ENCODE results near the gene IL12RB1.
A peak's percentile ranks its signal among the peaks of the same experiment; 100 is the strongest.

The IL12RB1 gene

GRCh38 chr19:18085702-18086457 is 854 bp downstream of the IL12RB1 start:
- DNase-seq: no peak

DNA sequence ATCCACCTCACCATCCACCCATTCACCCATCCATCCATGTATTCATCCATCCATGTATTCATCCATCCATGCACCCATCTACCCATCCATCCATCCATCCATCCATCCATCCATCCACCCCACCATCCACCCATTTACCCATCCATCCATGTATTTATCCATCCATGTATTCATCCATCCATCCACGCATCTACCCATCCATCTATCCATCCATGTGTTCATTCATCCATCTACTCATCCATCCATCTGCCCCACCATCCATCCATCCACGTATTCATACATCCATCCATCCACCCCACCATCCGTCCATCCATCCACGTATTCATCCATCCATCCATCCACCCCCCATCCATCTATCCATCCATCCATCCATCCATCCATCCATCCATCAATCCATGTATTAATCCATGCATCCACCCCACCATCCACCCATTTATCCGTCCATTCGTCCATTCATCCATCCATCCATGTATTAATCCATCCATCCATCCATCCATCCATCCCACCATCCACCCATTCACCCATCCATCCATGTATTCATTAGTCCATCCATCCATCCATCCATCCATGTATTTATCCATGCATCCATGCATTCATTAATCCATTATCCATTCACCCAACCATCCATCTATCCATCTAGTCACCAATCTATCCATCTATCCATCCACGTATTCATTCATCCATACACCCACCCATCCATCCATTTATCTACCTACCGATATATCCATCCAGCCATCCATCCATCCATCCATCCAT is 2.6 kb downstream of the IL12RB1 start:
- no peak for DNase-seq

- DNase-seq: no peak
These were observed 12.5 kb downstream of the IL12RB1 start for GRCh38 chr19:18074192-18074591.

DNA sequence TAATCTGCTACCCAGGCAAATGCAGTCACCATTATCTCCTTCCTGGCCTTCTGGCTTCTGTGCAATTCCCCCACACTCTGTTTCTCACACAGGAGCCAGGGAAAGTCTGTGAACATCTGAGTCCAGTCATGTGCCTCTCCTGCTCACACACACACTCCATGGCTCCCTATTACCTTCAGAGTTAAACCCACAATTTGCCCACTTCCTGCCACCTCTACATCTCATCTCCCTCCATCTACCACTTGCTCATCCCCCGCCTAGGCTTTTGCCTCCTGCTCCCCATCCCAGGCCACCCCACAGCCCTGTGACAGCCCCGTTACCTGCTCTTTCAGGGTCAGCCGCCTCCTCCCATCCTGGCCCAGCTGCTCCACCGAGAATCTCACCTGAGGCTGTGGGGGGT is 13.5 kb downstream of the IL12RB1 start:
- no peak for DNase-seq

DNA sequence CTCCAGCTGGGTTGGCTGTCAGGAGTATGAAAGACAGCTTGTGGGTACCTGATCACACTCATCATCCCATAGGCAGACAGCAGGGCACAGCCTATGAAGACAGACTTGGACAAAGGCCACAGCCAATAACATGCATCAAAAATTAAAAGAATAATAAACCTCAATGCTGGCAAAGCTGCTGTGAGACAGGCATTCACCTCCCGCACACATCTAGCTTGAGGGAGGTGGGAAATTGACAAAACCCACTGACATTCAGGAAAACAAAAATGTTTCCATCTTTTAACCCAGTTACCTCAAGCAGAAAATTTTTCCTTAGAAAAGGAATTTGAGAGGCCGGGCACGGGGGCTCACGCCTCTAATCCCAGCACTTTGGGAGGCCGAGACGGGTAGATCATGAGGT is 14.4 kb downstream of the IL12RB1 start:
- DNase-seq: no peak

GRCh38 chr19:18070181-18070580 is 16.6 kb downstream of the IL12RB1 start:
- DNase-seq: no peak

- DNase-seq: no peak
These were observed 17.4 kb downstream of the IL12RB1 start for GRCh38 chr19:18069383-18069782.

DNA sequence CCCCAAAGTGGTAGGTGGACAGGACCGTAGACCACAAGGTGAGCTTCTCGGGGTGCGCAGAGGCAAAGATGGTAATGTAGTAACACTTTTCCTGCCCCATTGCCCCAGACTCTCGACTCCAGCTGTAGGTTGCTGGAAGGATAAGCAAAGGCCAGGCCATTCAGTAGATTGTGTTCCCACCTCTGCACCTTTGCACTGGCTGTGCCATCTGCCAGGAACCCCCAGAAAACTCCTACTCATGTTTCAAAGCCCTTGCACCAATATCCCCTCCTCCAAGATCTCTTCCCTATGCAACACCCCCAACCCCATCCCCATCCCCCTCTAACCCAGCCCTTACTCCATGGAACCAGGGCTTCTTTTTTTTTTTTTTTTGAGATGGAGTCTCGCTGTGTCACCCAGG is 18.3 kb downstream of the IL12RB1 start:
- no peak for DNase-seq

DNA sequence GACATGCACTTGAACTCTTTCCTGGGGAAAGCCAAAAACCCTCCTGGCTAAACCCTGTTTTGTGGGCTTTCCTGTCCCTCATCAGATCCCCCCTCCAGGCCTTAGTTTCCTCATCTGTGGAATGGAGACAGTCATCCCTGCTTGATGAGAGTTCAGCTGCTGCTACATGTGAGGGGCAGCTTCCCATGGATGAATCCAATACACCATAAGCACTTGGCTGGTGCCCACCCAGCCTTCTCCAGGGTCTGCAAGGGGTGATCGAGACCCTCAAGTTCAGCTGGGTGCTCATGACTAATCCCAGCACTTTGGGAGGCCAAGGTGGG is 21.6 kb downstream of the IL12RB1 start:
- DNase-seq: no peak

GRCh38 chr19:18063463-18063862 is 23.3 kb downstream of the IL12RB1 start:
- no peak for DNase-seq

- DNase-seq: no peak
These were observed 24.7 kb downstream of the IL12RB1 start for GRCh38 chr19:18062028-18062427.

- no peak for DNase-seq
These were observed 26.3 kb downstream of the IL12RB1 start for GRCh38 chr19:18060472-18060871.

- DNase-seq: no peak
These were observed 26.8 kb downstream of the IL12RB1 start for GRCh38 chr19:18059902-18060301.

GRCh38 chr19:18059297-18059696 is 27.4 kb downstream of the IL12RB1 start:
- no peak for DNase-seq

DNA sequence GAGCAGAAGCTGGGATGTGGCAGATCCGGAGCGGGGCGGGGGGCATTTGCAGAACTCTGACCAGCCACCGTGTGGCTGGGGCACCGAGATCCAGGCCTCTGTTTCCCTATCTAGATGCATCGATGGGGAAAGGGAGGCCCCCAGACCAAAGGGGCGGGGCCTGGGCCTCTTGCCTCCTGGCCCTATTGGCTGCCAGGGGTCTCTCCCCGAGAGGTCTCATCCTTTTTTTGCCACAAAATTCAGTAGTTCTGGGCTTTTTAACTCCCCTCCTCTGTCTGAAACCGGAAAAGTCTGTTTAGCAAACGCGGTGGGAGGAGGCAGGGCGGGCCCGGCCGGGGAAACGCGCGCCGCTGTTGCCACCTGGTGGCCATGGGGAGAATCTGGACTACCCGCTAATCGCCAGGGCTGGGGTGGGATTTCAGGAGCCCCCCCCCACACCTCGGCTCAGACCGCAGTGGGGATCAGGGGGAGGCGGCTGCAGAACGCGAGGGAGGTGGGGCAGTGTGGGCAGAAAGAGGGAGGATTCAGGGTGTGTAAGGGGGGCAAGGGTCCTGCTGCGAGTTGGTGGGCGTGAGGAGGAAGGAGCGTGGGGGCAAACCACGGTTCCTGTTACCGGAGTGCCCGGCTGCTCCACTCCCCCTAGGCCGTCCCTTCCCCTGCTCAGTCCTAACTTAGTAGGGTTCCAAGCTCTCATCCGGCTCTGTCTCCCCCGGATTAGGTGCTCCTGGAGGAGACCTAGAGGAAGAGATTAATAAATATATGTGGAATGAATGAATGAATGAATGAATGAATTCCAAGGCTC is 28.3 kb downstream of the IL12RB1 start:
- peak; percentile 79 for DNase-seq

DNA sequence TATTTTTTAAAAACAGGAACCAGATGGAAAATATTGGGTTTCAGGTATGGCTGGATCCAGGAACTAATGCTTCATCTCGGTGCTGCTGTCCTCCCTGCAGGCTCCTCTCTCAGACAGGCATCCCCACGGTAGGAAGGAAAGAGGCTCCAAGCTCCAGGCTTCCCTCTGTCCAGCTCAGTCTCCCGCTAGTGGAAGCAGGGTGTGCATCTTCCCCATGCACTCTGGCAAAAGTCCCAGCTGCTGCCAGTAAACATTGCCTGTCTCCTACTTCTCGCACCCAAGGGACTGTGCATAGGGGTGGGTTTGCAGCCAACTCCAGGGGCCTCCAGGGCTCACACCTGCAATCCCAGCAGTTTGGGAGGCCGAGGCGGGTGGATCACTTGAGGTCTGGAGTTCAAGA is 29.2 kb downstream of the IL12RB1 start:
- DNase-seq: no peak

GRCh38 chr19:18055967-18056366 is 30.8 kb downstream of the IL12RB1 start:
- DNase-seq: no peak

GRCh38 chr19:18053576-18054219 is 33.0 kb downstream of the IL12RB1 start:
- DNase-seq: peak; percentile 60

- no peak for DNase-seq
These were observed 34.8 kb downstream of the IL12RB1 start for GRCh38 chr19:18051887-18052286.

DNA sequence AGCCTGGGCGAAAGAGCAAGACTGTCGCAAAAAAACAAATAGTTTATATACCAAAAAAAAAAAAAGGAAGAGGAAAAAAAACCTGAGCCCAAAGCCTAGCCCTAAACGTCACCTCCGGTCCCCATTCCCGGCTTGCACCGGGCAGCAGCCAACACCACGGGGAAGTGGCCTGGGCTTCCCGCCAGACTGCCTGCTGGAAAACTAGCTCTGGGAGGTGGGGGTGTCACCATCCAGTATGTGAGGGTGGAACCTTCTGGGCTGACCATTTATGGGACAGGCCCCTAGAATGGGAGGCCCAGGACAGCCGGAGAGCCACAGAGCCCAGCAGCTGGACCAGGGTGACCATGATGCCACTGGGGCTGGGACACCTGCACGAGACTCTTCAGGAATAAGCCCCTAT is 37.3 kb downstream of the IL12RB1 start:
- DNase-seq: no peak

- peak; percentile 89 for DNase-seq
These were observed 40.5 kb downstream of the IL12RB1 start for GRCh38 chr19:18046059-18046718.

DNA sequence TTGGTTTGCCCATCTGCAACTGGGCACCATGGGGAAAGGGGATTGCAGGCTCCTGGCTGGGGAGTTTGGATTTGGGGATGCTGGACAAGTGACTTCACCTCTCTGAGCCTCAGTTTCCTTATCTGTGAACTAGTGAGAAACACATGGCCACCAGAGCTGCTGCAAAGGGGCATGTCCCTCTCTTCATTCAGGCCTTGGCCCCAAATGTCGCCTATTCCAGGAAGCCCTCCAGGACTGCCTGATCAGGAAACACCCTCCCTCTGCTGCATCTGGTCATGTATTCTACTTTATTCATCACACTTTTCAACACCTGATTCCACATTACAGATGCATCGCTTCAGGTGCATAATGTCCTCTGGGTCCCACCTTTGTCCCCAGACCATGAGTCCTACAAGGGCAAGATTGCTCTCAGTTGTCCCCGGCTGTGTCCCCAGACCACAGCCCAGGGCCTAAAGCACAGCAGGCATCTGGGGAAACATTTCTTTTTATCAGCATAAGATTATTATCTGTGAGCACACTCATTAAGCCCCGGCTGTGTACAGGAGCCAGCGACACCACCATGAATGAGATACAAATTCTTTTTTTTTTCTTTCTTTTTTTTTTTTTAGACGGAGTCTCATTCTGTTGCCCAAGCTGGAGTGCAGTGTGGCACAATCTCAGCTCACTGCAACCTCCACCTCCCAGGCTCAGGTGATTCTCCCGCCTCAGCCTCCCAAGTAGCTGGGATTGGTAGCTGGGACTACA is 41.3 kb downstream of the IL12RB1 start:
- no peak for DNase-seq
